ENCODE measurements around the gene ELAVL3.

DNA sequence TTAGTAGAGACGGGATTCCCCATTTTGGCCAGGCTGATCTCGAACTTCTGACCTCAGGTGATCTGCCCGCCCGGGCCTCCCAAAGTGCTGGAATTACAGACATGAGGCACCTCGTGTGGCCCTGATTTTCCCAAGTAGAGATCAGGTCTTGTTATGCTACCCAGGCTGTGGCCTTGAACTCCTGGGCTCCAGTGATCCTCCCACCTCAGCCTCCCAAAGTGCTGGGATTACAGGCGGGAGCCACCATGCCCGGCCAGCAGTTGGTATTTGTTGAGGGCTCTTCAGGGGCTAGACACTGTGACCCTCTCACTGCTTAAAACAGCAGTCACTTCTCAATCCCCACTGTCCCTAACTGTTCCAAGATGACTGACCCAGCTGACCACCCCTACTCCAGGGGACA is 8.5 kb upstream of the ELAVL3 start:
- TF ChIP-seq, protein P1, sequence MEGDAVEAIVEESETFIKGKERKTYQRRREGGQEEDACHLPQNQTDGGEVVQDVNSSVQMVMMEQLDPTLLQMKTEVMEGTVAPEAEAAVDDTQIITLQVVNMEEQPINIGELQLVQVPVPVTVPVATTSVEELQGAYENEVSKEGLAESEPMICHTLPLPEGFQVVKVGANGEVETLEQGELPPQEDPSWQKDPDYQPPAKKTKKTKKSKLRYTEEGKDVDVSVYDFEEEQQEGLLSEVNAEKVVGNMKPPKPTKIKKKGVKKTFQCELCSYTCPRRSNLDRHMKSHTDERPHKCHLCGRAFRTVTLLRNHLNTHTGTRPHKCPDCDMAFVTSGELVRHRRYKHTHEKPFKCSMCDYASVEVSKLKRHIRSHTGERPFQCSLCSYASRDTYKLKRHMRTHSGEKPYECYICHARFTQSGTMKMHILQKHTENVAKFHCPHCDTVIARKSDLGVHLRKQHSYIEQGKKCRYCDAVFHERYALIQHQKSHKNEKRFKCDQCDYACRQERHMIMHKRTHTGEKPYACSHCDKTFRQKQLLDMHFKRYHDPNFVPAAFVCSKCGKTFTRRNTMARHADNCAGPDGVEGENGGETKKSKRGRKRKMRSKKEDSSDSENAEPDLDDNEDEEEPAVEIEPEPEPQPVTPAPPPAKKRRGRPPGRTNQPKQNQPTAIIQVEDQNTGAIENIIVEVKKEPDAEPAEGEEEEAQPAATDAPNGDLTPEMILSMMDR (IDR thresholded peaks at IDR 0.05): no peak
- TF ChIP-seq POLR2AphosphoS5 (IDR thresholded peaks at IDR 0.05) (no peak), POLR2A (IDR thresholded peaks at IDR 0.05) (no peak)
